WI38 (cell line): ENCODE data around the gene POLR1C.
"Not testable (repeated sequence)": the region's sequence is repeated elsewhere in the genome, so short reads cannot be mapped to it uniquely, and the experiment has no call there.

Source experiments
- H3K4me3 ChIP-seq: 2 replicates; pipeline ENCODE4 v1.5.1; 2011; ENCODE audit warnings: low read depth, mild to moderate bottlenecking, control low read depth, low read length
- CTCF ChIP-seq: IDR thresholded peaks from 2 replicates; pipeline ENCODE4 v1.5.1; 2012; ENCODE audit warnings: low read depth, mild to moderate bottlenecking, control low read depth, low read length

The POLR1C gene

GRCh38 chr6:43516697-43517504, at the start of gene POLR1C, which contains the start of gene YIPF3:
TSS of gene POLR1C (plus strand) at chr6:43517089. CDS start at chr6:43517110, 21 bp downstream.
TSS of gene YIPF3 (minus strand) at chr6:43516926. CDS start at chr6:43516807, 119 bp downstream.
- no peak for TF ChIP-seq CTCF
- peak within 1 kb of the TSS; percentile 99 for H3K4me3 ChIP-seq

GRCh38 chr6:43467265-43467664, 49.6 kb upstream of the POLR1C start:
- not testable (repeated sequence) for H3K4me3 ChIP-seq

GRCh38 chr6:43467752-43468151, 49.1 kb upstream of the POLR1C start:
- TF ChIP-seq CTCF = no peak

GRCh38 chr6:43468240-43468639, 48.6 kb upstream of the POLR1C start:
- no peak overlapping the region for H3K4me3 ChIP-seq
- no peak for TF ChIP-seq CTCF

More at GRCh38 chr6:43467752-43468151, 49.1 kb upstream of the POLR1C start:
- no peak overlapping the region for H3K4me3 ChIP-seq

GRCh38 chr6:43468748-43469681, 47.9 kb upstream of the POLR1C start:
- H3K4me3 ChIP-seq = no peak overlapping the region
- no peak for TF ChIP-seq CTCF

- no peak overlapping the region for H3K4me3 ChIP-seq
- TF ChIP-seq CTCF = no peak
Measured at GRCh38 chr6:43469947-43470346, 46.9 kb upstream of the POLR1C start.

GRCh38 chr6:43471399-43471798, 45.5 kb upstream of the POLR1C start:
- H3K4me3 ChIP-seq = no peak overlapping the region
- no peak for TF ChIP-seq CTCF
